Peyer's patch (tissue), 4 donors: ENCODE measurements around the gene DERA. TPM values are rescaled to one million over a fixed set of nuclear protein-coding genes. Genes with fewer than 3 reads are reported as not detected.

ENCODE experiments used
- DNase-seq, 3 donors: peaks; one replicate each; pipeline ENCODE4 v3.0.0-alpha.2; 2017 to 2019
- H3K27ac ChIP-seq, 4 donors: fragments of 200-600 bp; sonication (generic); one replicate each; pipeline ENCODE4 v1.5.1; 2016 to 2019
- H3K27me3 ChIP-seq, 2 donors: fragments of 200-600 bp; sonication (generic); one replicate each; pipeline ENCODE4 v1.5.1; 2019
- H3K36me3 ChIP-seq, 3 donors: fragments of 200-600 bp; sonication (generic); one replicate each; pipeline ENCODE4 v1.5.1; 2016 to 2019
- H3K4me1 ChIP-seq, 4 donors: fragments of 200-600 bp; sonication (generic); one replicate each; pipeline ENCODE4 v1.5.1; 2016 to 2019
- H3K4me3 ChIP-seq, 4 donors: fragments of 200-600 bp; sonication (generic); 1 replicate in 3 of 4; 2 replicates in 1 of 4; pipeline ENCODE4 v1.5.1; 2016 to 2019; ENCODE audit warnings: mild to moderate bottlenecking in 1 of 4
- H3K9me3 ChIP-seq, 4 donors: fragments of 200-600 bp; sonication (generic); one replicate each; pipeline ENCODE4 v1.5.1; 2016 to 2019; ENCODE audit warnings: mild to moderate bottlenecking in 1 of 4
- CTCF ChIP-seq, 6 experiments: fragments of 450-650 bp in 4 of 6; fragments of 200-600 bp in 2 of 6; sonication (generic) in 1 of 6; IDR thresholded peaks; one replicate each; pipeline ENCODE4 v1.5.1; 2017 to 2019; ENCODE audit warnings: antibody characterized with exemption in 6 of 6, mild to moderate bottlenecking in 3 of 6, moderate library complexity in 1 of 6
- POLR2A ChIP-seq, 2 donors: fragments of 450-650 bp; IDR thresholded peaks; one replicate each; pipeline ENCODE4 v1.5.1; 2017; ENCODE audit warnings: antibody characterized with exemption in 2 of 2, mild to moderate bottlenecking in 2 of 2, moderate library complexity in 2 of 2
- total RNA-seq, 4 donors: library from RNA; depleted of rRNA; stranded (reverse); fragments of >200 nt; gene quantifications; one replicate each; pipeline ENCODE4 v1.1.0, GENCODE V29; 2016

DERA gene
- total RNA-seq, 4 donors from 2014 or later, result 45.4 to 111 (median 78.9) TPM

- Histone ChIP-seq H3K36me3 (peaks cover 0 to 18% (median 0%) of the 10 kb centered on the region in 3 donors), H3K27ac (no peak overlapping the region), H3K9me3 (peaks cover 0 to 9% (median 2%) of the 10 kb centered on the region in 4 donors), H3K4me3 (no peak overlapping the region), H3K27me3 (no peaks in the 10 kb centered on the region), H3K4me1 (peaks cover 0 to 4% (median 0%) of the 10 kb centered on the region in 4 donors)
- no peak for DNase-seq
- TF ChIP-seq POLR2A (IDR thresholded peaks at IDR 0.05), result no peak
- no peak for TF ChIP-seq CTCF (IDR thresholded peaks at IDR 0.05)
Observed at GRCh38 chr12:16016748-16017147, 105.6 kb downstream of the DERA start.

- no peak for DNase-seq
- TF ChIP-seq CTCF (IDR thresholded peaks at IDR 0.05), result no peak
- no peak for TF ChIP-seq POLR2A (IDR thresholded peaks at IDR 0.05)
Observed at GRCh38 chr12:16018306-16018705, 107.2 kb downstream of the DERA start.

GRCh38 chr12:16019136-16019535 lies 108.0 kb downstream of the DERA start:
- no peak for TF ChIP-seq CTCF (IDR thresholded peaks at IDR 0.05)
- TF ChIP-seq POLR2A (IDR thresholded peaks at IDR 0.05), result no peak
- H3K27me3 ChIP-seq, result no peaks in the 10 kb centered on the region
- peaks cover 0 to 7% (median 2%) of the 10 kb centered on the region in 4 donors for H3K9me3 ChIP-seq
- H3K36me3 ChIP-seq, result peaks cover 0 to 13% (median 0%) of the 10 kb centered on the region in 3 donors
- H3K27ac ChIP-seq, result no peak overlapping the region
- no peak for DNase-seq
- H3K4me1 ChIP-seq, result peaks cover 0 to 4% (median 0%) of the 10 kb centered on the region in 4 donors
- no peak overlapping the region for H3K4me3 ChIP-seq

More at GRCh38 chr12:16018306-16018705, 107.2 kb downstream of the DERA start:
- H3K4me1 ChIP-seq, result peaks cover 0 to 4% (median 0%) of the 10 kb centered on the region in 4 donors
- no peak overlapping the region for H3K4me3 ChIP-seq
- H3K9me3 ChIP-seq, result peaks cover 0 to 9% (median 2%) of the 10 kb centered on the region in 4 donors
- H3K27ac ChIP-seq, result no peak overlapping the region
- H3K27me3 ChIP-seq, result no peaks in the 10 kb centered on the region
- H3K36me3 ChIP-seq, result peaks cover 0 to 14% (median 0%) of the 10 kb centered on the region in 3 donors

- TF ChIP-seq POLR2A (IDR thresholded peaks at IDR 0.05) (no peak), CTCF (IDR thresholded peaks at IDR 0.05) (no peak)
- H3K4me1 ChIP-seq, result peaks cover 0 to 4% (median 0%) of the 10 kb centered on the region in 4 donors
- peaks cover 0 to 4% (median 0%) of the 10 kb centered on the region in 3 donors for H3K36me3 ChIP-seq
- no peaks in the 10 kb centered on the region for H3K9me3 ChIP-seq
- H3K27me3 ChIP-seq, result no peaks in the 10 kb centered on the region
- H3K27ac ChIP-seq, result no peak overlapping the region
- no peak overlapping the region for H3K4me3 ChIP-seq
- no peak for DNase-seq
Observed at GRCh38 chr12:16020031-16020430, 108.9 kb downstream of the DERA start.

- H3K4me1 ChIP-seq, result peaks cover 0 to 4% (median 0%) of the 10 kb centered on the region in 4 donors
- no peaks in the 10 kb centered on the region for H3K9me3 ChIP-seq
- TF ChIP-seq POLR2A (IDR thresholded peaks at IDR 0.05), result no peak
- TF ChIP-seq CTCF (IDR thresholded peaks at IDR 0.05), result no peak
- H3K27ac ChIP-seq, result peak overlapping the region in 2 of 4 donors; percentile 14 to 45
- no peaks in the 10 kb centered on the region for H3K36me3 ChIP-seq
- H3K27me3 ChIP-seq, result no peaks in the 10 kb centered on the region
- H3K4me3 ChIP-seq, result no peak overlapping the region
- DNase-seq, result no peak
Observed at GRCh38 chr12:16021026-16021425, 109.9 kb downstream of the DERA start.
